ENCODE measurements around the gene CHCHD10. TPM values are rescaled to one million over a fixed set of nuclear protein-coding genes. Genes with fewer than 3 reads are reported as not detected.

CHCHD10 gene
- total and polyA plus RNA-seq, 2 of the 4 experiments (the other 2 are of a cell fraction), result 2.2 to 11.2 TPM

DNA sequence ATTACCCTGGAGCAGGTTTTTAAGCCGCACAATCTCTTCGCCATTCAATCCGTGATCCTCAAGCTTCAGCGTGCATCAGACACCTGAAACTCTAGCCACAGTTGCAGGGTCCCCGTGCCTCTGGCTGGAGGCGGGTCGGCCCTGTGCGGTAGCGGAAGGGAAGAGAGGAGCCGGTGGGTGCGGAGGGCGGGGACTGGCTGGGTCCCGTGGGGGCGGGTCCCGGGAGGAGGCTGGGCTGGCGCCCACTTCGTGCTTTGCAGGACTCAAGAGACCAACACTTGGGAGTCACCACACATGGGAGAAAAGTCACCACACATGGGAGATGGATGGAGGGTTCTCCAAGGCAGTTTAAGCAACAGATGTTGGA is 4.2 kb downstream of the CHCHD10 start:
- no peak overlapping the region for H3K9ac ChIP-seq (ENCODE audit: low read depth, low read length)
- in situ Hi-C loops (cut with MboI; ENCODE audit: low sequenced_read_pairs), result no loop called here
- H2AFZ ChIP-seq (replicated peaks; ENCODE audit: low read length, poor library complexity), result peak overlapping the region; percentile 83
- no peak for DNase-seq
- H2BK20ac ChIP-seq (ENCODE audit: low read depth, low read length), result no peak overlapping the region
- BruUV-seq (replicated peaks), result no TSS peak
- no peak overlapping the region for H4K91ac ChIP-seq (ENCODE audit: insufficient read depth, low read depth, low read length)
- H3K36me3 ChIP-seq (ENCODE audit: control insufficient read depth, insufficient read depth, low read length), result no peaks in the 10 kb centered on the region
- H3K18ac ChIP-seq (ENCODE audit: low read depth, low read length), result no peak overlapping the region
- no peak overlapping the region for H3K23ac ChIP-seq (ENCODE audit: low read depth, low read length)
- no peak overlapping the region for H3K4me3 ChIP-seq (ENCODE audit: insufficient read depth, low read depth, low read length)
- CTCF ChIA-PET, result no interaction called here
- H3K9me1 ChIP-seq (ENCODE audit: insufficient read depth, low read length), result 0 out of 2 replicates have a peak, but pooled peaks cover 7% of the 10 kb centered on the region
- H4K20me1 ChIP-seq (ENCODE audit: insufficient read depth, low read length), result no peaks in the 10 kb centered on the region
- H3K27ac ChIP-seq (ENCODE audit: insufficient read depth, low read length), result no peak overlapping the region
- no peak overlapping the region for H2AK5ac ChIP-seq (ENCODE audit: low read depth, low read length)
- no peaks in the 10 kb centered on the region for H3K27me3 ChIP-seq (ENCODE audit: control insufficient read depth, insufficient read depth, low read length)
- H3K9me3 ChIP-seq (ENCODE audit: control insufficient read depth, insufficient read depth, low read length), result no peaks in the 10 kb centered on the region
- no peak overlapping the region for H4K5ac ChIP-seq (ENCODE audit: low read depth, low read length)
- no peak for ATAC-seq (ENCODE audit: low read depth)
- 0 out of 2 replicates have a peak overlapping the region, but pooled peaks have one; percentile 19 for H2BK120ac ChIP-seq (ENCODE audit: low read depth, low read length)
- no peak overlapping the region for H2BK15ac ChIP-seq (ENCODE audit: low read depth, low read length)
- no peaks in the 10 kb centered on the region for H3K79me1 ChIP-seq (ENCODE audit: low read depth in 1 of 2, low read length in 2 of 2)
- H2BK5ac ChIP-seq (ENCODE audit: low read depth, low read length, poor library complexity, severe bottlenecking), result no peak overlapping the region
- peaks cover 10% of the 10 kb centered on the region for H3K4me1 ChIP-seq (ENCODE audit: control insufficient read depth, insufficient read depth, low read length)
- intact Hi-C loops (cut with micrococcal nuclease), result no loop called here
- no peak overlapping the region for H3K56ac ChIP-seq (ENCODE audit: extremely low read depth, insufficient read depth, low read length)
- H3K4ac ChIP-seq (ENCODE audit: low read depth, low read length), result no peak overlapping the region
- H4K8ac ChIP-seq (ENCODE audit: low read depth in 2 of 2, low read length in 2 of 2), result peak overlapping the region in 1 of 2 experiments; percentile 96; a peak in 1 of 4 replicates
- dilution Hi-C loops (cut with HindIII; ENCODE audit: low sequenced_read_pairs, unreplicated experiment), result no loop called here
- POLR2A ChIA-PET (ENCODE audit: unreplicated experiment), result no interaction called here
- peak overlapping the region; percentile 17; the same call in 1 of the 2 replicates for H3K4me2 ChIP-seq (ENCODE audit: low read depth, low read length)
- no peak overlapping the region for H3K14ac ChIP-seq (replicated peaks; ENCODE audit: low read depth, low read length)
- WGBS, 2 experiments (ENCODE audit: extremely low coverage in 2 of 2, insufficient read length in 1 of 2), result 75% methylated on average over 2 of the region's 17 CpGs; no CpG with 5 or more reads in 1 of the 2 experiments
- TF ChIP-seq MAZ (IDR thresholded peaks at IDR 0.05; ENCODE audit: borderline replicate concordance, low read depth, low read length), result no peak
- no peak for TF ChIP-seq BHLHE40 (IDR thresholded peaks at IDR 0.05; ENCODE audit: low read depth, low read length)
- no peak overlapping the region for H2AK9ac ChIP-seq (replicated peaks; ENCODE audit: low read depth, low read length, poor library complexity)

Data from IMR-90 (cell line).